Astrocyte (in vitro differentiated cells and primary cell): Measurements from ENCODE around the gene ATP2B2.

ENCODE experiments used
- EZH2 ChIP-seq: IDR thresholded peaks from 2 replicates; pipeline ENCODE4 v1.6.1; 2012; ENCODE audit warnings: mild to moderate bottlenecking, low read length, inconsistent platforms; ENCODE audit not compliant: insufficient read depth
- TF ChIP-seq, protein P1 (sequence below): IDR thresholded peaks from 2 replicates; pipeline ENCODE4 v1.5.1; 2011; ENCODE audit warnings: low read depth, mild to moderate bottlenecking, inconsistent platforms, low read length, moderate library complexity; ENCODE audit not compliant: insufficient read depth

DNA sequence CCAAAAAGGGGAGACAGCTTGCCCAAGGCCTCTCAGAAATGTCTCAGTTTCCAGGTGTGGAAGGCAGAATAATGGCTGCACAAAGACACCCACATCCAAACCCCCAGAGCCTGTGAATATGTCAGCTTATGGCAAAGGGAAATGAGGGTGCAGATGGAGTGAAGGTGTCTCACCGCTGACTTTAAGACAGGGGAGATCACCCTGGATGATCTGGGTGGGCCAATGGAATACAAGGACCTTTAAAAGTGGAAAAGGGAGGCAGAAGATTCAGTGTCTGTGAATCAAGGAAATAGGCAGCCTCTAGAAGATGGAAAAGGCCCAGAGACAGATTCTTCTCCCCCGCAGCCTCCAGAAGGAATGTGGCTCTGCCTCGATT lies 48.8 kb upstream of the ATP2B2 start:
- TF ChIP-seq, protein P1, sequence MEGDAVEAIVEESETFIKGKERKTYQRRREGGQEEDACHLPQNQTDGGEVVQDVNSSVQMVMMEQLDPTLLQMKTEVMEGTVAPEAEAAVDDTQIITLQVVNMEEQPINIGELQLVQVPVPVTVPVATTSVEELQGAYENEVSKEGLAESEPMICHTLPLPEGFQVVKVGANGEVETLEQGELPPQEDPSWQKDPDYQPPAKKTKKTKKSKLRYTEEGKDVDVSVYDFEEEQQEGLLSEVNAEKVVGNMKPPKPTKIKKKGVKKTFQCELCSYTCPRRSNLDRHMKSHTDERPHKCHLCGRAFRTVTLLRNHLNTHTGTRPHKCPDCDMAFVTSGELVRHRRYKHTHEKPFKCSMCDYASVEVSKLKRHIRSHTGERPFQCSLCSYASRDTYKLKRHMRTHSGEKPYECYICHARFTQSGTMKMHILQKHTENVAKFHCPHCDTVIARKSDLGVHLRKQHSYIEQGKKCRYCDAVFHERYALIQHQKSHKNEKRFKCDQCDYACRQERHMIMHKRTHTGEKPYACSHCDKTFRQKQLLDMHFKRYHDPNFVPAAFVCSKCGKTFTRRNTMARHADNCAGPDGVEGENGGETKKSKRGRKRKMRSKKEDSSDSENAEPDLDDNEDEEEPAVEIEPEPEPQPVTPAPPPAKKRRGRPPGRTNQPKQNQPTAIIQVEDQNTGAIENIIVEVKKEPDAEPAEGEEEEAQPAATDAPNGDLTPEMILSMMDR = no peak
- TF ChIP-seq EZH2 = no peak
